Upper lobe of left lung (tissue), 6 donors: Measurements from ENCODE around the gene TFB1M. TPM values are rescaled to one million over a fixed set of nuclear protein-coding genes. Genes with fewer than 3 reads are reported as not detected.

Source experiments
- ATAC-seq, 2 donors: fragments of 200-7000 bp; cut with Tn5 transposase; one replicate each; pipeline ENCODE4 v1.9.1; 2022; ENCODE audit warnings: mild to moderate bottlenecking in 2 of 2, moderate library complexity in 2 of 2; ENCODE audit not compliant: low FRiP score in 2 of 2
- DNase-seq, 2 donors: peaks; one replicate each; pipeline ENCODE4 v3.0.0-alpha.2; 2019 to 2020
- H3K27ac ChIP-seq, 4 donors: fragments of 200-600 bp; sonication (generic); one replicate each; pipeline ENCODE4 v1.5.1; 2016 to 2019
- H3K27me3 ChIP-seq, 4 donors: fragments of 200-600 bp; sonication (generic); one replicate each; pipeline ENCODE4 v1.5.1; 2017 to 2019
- H3K36me3 ChIP-seq, 4 donors: fragments of 200-600 bp; sonication (generic); one replicate each; pipeline ENCODE4 v1.5.1; 2016 to 2019
- H3K4me1 ChIP-seq, 4 donors: fragments of 200-600 bp; sonication (generic); one replicate each; pipeline ENCODE4 v1.5.1; 2018 to 2019
- H3K4me3 ChIP-seq, 4 donors: fragments of 200-600 bp; sonication (generic); one replicate each; pipeline ENCODE4 v1.5.1; 2017 to 2019; ENCODE audit warnings: mild to moderate bottlenecking in 2 of 4, moderate library complexity in 1 of 4
- H3K9me3 ChIP-seq, 4 donors: fragments of 200-600 bp; sonication (generic); one replicate each; pipeline ENCODE4 v1.5.1; 2018 to 2019
- EP300 ChIP-seq, 4 donors: sonication (generic); formaldehyde crosslinking; IDR thresholded peaks; one replicate each; pipeline ENCODE4 v1.5.1; 2017; ENCODE audit warnings: antibody characterized with exemption in 4 of 4, control low read depth in 2 of 4
- POLR2A ChIP-seq, 4 donors: fragments of 450-650 bp; IDR thresholded peaks; one replicate each; pipeline ENCODE4 v1.5.1; 2016 to 2017; ENCODE audit warnings: antibody characterized with exemption in 4 of 4, mild to moderate bottlenecking in 2 of 4
- POLR2AphosphoS5 ChIP-seq, 2 donors: sonication (generic); formaldehyde crosslinking; IDR thresholded peaks; one replicate each; pipeline ENCODE4 v1.5.1; 2017; ENCODE audit warnings: antibody characterized with exemption in 2 of 2
- WGBS, 2 donors: methylation state at CpG; one replicate each; pipeline ENCODE4 v1.1.5; 2017 to 2018; 5-methylcytosine and 5-hydroxymethylcytosine counted together
- total RNA-seq, 6 donors: library from RNA; depleted of rRNA in 4 of 6; stranded (reverse); fragments of >200 nt in 4 of 6; gene quantifications; one replicate each; pipeline versions ENCODE4 v1.1.0 to v1.2.1, GENCODE V29; 2016 to 2021
- TF ChIP-seq, protein P1 (sequence below), 6 experiments: fragments of 450-650 bp in 4 of 6; fragments of 200-600 bp in 2 of 6; sonication (generic) in 2 of 6; IDR thresholded peaks; one replicate each; pipeline ENCODE4 v1.5.1; 2016 to 2019; ENCODE audit warnings: antibody characterized with exemption in 6 of 6
- donor health status: DM: no; HTN: no; CAD: no; lungs with moderate emphysema.
- donor health status: DM: no; HTN: yes; CAD: no; lungs with severe emphysema.

Gene TFB1M
- total RNA-seq, 6 donors from 2014 or later: 4.2 to 19.6 (median 15.0) TPM

DNA sequence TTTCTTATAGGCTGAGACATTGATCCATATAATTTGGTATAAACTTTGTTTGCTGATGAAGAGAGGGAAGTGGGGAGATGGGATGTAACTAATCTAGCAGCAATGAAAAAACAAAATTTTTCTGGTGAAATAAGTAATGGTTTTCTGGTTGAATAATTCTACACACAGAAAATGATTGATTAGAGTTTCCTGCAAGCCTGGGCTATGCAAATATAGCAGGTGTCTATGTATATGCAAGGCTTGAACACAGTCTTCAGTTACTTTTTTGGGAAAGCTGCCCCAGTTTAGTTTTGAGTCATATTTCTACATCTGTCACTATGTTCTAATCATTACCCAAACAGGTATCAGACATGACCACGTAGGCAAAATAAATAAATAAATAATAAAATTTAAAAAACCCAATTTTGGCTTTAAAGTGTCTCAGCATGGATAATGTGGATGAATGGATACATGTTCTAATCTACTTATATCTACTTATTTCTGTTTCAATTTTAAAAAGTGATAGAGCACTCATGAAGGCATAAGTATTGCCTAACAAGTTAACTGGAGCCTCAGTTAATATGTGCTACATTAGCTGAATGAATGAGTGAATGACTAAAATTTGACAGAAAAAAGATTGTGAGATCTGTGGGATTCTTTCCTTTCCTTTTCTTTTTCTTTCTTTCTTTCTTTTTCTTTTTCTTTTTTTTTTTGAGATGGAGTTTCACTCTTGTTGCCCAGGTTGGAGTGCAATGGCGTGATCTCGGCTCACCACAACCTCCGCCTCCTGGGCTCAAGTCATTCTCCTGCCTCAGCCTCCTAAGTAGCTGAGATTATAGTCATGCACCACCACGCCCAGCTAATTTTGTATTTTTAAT, 37.2 kb upstream of the TFB1M start:
- H3K36me3 ChIP-seq: no peaks in the 10 kb centered on the region
- no peak overlapping the region for H3K27ac ChIP-seq
- 91 to 92% methylated on average over 5 of the region's 5 CpGs for WGBS, 2 donors
- H3K9me3 ChIP-seq: peaks cover 0 to 16% (median 9%) of the 10 kb centered on the region in 4 donors
- H3K4me3 ChIP-seq: no peak overlapping the region
- H3K27me3 ChIP-seq: no peaks in the 10 kb centered on the region
- H3K4me1 ChIP-seq: no peaks in the 10 kb centered on the region
- no peak for DNase-seq
- no peak for ATAC-seq
- TF ChIP-seq, protein P1, sequence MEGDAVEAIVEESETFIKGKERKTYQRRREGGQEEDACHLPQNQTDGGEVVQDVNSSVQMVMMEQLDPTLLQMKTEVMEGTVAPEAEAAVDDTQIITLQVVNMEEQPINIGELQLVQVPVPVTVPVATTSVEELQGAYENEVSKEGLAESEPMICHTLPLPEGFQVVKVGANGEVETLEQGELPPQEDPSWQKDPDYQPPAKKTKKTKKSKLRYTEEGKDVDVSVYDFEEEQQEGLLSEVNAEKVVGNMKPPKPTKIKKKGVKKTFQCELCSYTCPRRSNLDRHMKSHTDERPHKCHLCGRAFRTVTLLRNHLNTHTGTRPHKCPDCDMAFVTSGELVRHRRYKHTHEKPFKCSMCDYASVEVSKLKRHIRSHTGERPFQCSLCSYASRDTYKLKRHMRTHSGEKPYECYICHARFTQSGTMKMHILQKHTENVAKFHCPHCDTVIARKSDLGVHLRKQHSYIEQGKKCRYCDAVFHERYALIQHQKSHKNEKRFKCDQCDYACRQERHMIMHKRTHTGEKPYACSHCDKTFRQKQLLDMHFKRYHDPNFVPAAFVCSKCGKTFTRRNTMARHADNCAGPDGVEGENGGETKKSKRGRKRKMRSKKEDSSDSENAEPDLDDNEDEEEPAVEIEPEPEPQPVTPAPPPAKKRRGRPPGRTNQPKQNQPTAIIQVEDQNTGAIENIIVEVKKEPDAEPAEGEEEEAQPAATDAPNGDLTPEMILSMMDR (IDR thresholded peaks at IDR 0.05): no peak
- TF ChIP-seq EP300 (IDR thresholded peaks at IDR 0.05): no peak

DNA sequence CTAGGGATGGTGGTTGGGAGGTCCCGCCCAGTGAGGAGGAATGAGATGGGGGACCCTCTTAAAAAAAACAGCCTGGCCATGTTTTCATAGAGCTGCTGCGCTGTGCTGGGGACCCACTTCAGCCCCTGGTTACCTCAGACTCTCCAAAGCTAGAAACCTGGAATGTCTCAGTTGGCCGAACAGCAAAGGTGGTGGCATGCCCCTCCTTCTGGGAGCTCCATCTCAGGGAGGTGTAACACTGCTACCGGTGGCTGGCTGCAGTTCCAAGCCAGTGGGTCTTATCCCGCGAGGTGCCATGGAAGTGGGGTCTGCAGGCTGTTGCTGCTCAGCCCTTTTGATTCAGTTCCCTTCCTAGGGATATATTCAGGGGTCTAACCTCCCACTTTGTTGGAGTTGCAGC, 35.7 kb upstream of the TFB1M start:
- ATAC-seq (no peak), DNase-seq (no peak)
- no peak overlapping the region for H3K27ac ChIP-seq
- H3K9me3 ChIP-seq: peaks cover 0 to 16% (median 9%) of the 10 kb centered on the region in 4 donors
- no peaks in the 10 kb centered on the region for H3K36me3 ChIP-seq
- H3K4me3 ChIP-seq: no peak overlapping the region
- no peak for TF ChIP-seq POLR2A (IDR thresholded peaks at IDR 0.05)
- TF ChIP-seq EP300 (IDR thresholded peaks at IDR 0.05): no peak
- TF ChIP-seq, protein P1 (IDR thresholded peaks at IDR 0.05): no peak
- no peaks in the 10 kb centered on the region for H3K4me1 ChIP-seq
- H3K27me3 ChIP-seq: no peaks in the 10 kb centered on the region
- WGBS, 2 donors: 96 to 97% methylated on average over 4 to 6 of the region's 6 CpGs

DNA sequence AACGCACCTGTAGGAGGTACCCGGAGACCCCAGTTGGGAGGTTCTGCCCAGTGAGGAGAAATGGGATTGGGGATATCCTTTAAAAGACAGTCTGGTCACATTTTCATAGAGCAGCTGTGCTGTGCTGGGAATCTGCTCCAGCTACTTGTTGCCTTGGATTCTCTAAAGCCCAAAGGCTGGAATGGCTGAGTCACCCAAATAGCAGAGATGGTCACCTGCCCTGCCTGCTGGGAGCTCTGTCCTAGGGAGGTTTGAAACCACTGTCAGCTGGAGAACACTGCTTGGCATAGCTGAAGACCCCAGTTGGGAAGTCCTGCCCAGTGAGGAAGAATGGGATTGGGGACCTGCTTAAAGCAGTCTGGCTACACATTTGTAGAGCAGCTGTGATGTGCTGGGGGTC, 34.8 kb upstream of the TFB1M start:
- no peak overlapping the region for H3K27ac ChIP-seq
- DNase-seq: no peak
- TF ChIP-seq EP300 (IDR thresholded peaks at IDR 0.05): no peak
- ATAC-seq: no peak
- H3K9me3 ChIP-seq: peaks cover 0 to 12% (median 4%) of the 10 kb centered on the region in 4 donors
- H3K4me1 ChIP-seq: no peaks in the 10 kb centered on the region
- 100% methylated on average over 1 to 2 of the region's 2 CpGs for WGBS, 2 donors
- H3K27me3 ChIP-seq: no peaks in the 10 kb centered on the region
- no peaks in the 10 kb centered on the region for H3K36me3 ChIP-seq
- H3K4me3 ChIP-seq: no peak overlapping the region

DNA sequence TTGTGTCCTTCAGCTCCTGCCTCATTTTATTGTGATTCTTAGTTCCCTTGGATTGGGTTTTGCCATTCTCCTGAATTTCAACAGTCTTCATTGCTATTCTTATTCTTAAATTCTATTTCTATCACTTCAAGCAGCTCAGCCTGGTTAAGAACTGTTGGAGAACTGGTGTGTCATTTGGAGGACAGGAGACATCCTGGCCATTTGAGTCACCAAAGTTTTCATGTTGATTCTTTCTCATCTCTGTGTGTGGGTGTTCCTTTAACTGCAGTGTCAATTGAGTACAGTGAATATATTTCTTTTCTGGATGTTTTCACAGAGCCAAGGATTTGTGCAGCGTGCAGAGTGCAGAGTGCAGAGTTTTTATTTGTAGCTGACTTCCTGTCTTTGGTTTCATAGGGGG, 33.5 kb upstream of the TFB1M start:
- Histone ChIP-seq H3K27ac (no peak overlapping the region), H3K36me3 (no peaks in the 10 kb centered on the region), H3K27me3 (no peaks in the 10 kb centered on the region), H3K4me3 (no peak overlapping the region), H3K9me3 (no peaks in the 10 kb centered on the region), H3K4me1 (no peaks in the 10 kb centered on the region)
- WGBS, 2 donors: 67 to 89% methylated on average over 1 of the region's 1 CpG
- ATAC-seq (no peak), DNase-seq (no peak)
- TF ChIP-seq POLR2AphosphoS5 (IDR thresholded peaks at IDR 0.05) (no peak), EP300 (IDR thresholded peaks at IDR 0.05) (no peak), POLR2A (IDR thresholded peaks at IDR 0.05) (no peak)
- TF ChIP-seq, protein P1 (IDR thresholded peaks at IDR 0.05): no peak

DNA sequence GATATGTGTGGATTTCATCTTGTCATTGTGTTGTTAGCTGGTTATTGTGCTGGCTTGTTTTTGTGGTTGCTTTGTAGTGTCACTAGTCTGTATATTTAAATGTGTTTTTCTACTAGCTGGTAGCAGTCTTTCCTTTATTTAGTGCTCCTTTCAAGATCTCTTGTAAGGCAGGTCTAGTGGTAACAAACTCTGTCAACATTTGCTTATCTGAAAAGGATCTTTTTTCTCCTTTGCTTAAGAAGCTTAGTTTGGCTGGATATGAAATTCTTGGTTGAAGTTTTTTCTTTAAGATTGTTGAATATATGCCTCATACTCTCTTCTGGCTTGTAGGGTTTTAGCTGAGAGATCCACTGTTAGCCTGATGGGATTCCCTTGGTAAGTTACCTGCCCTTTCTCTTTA, 32.7 kb upstream of the TFB1M start:
- H3K27me3 ChIP-seq: no peaks in the 10 kb centered on the region
- DNase-seq (no peak), ATAC-seq (no peak)
- no peaks in the 10 kb centered on the region for H3K9me3 ChIP-seq
- no peak overlapping the region for H3K4me3 ChIP-seq
- H3K27ac ChIP-seq: no peak overlapping the region
- TF ChIP-seq POLR2A (IDR thresholded peaks at IDR 0.05): no peak
- TF ChIP-seq, protein P1 (IDR thresholded peaks at IDR 0.05): no peak
- TF ChIP-seq EP300 (IDR thresholded peaks at IDR 0.05): no peak
- no peak for TF ChIP-seq POLR2AphosphoS5 (IDR thresholded peaks at IDR 0.05)
- no peaks in the 10 kb centered on the region for H3K36me3 ChIP-seq
- no peaks in the 10 kb centered on the region for H3K4me1 ChIP-seq
